Osteocyte (in vitro differentiated cells): Measurements from ENCODE around the gene LCN12. TPM values are rescaled to one million over a fixed set of nuclear protein-coding genes. Genes with fewer than 3 reads are reported as not detected.

Experiments
- DNase-seq: peaks from one replicate; pipeline ENCODE4 v3.0.0; 2021; ENCODE audit warnings: mixed read lengths; ENCODE audit not compliant: unreplicated experiment; ENCODE audit errors: extremely low spot score
- H3K27ac Mint-ChIP-seq: one replicate; pipeline ENCODE4 v1.8.0; 2021; ENCODE audit warnings: mild to moderate bottlenecking, mixed read lengths; ENCODE audit not compliant: unreplicated experiment
- H3K27me3 Mint-ChIP-seq: one replicate; pipeline ENCODE4 v1.8.0; 2021; ENCODE audit warnings: mixed read lengths; ENCODE audit not compliant: unreplicated experiment
- H3K36me3 Mint-ChIP-seq: one replicate; pipeline ENCODE4 v1.8.0; 2021; ENCODE audit warnings: mixed read lengths; ENCODE audit not compliant: unreplicated experiment
- H3K4me1 Mint-ChIP-seq: one replicate; pipeline ENCODE4 v1.8.0; 2021; ENCODE audit warnings: mixed read lengths; ENCODE audit not compliant: unreplicated experiment
- H3K4me3 Mint-ChIP-seq: one replicate; pipeline ENCODE4 v1.8.0; 2021; ENCODE audit warnings: mild to moderate bottlenecking, moderate library complexity, mixed read lengths; ENCODE audit not compliant: unreplicated experiment
- H3K9me3 Mint-ChIP-seq: one replicate; pipeline ENCODE4 v1.8.0; 2021; ENCODE audit warnings: mixed read lengths; ENCODE audit not compliant: unreplicated experiment
- CTCF ChIP-seq: fragments of 200-600 bp; sonication (generic); IDR thresholded peaks from 2 replicates; pipeline ENCODE4 v1.5.0; 2021; ENCODE audit warnings: antibody characterized with exemption, mild to moderate bottlenecking, moderate library complexity
- total RNA-seq: library from RNA; stranded (reverse); gene quantifications from 2 replicates; pipeline ENCODE4 v1.2.1, GENCODE V29; 2021

The LCN12 gene
- total RNA-seq, 1 donor from 2014 or later, result 1.4 TPM

- H3K4me1 Mint-ChIP-seq, result no peaks in the 10 kb centered on the region
- H3K36me3 Mint-ChIP-seq, result peaks cover 5% of the 10 kb centered on the region
- no peak overlapping the region for H3K4me3 Mint-ChIP-seq
- DNase-seq, result no peak
- peaks cover 1% of the 10 kb centered on the region for H3K9me3 Mint-ChIP-seq
- H3K27me3 Mint-ChIP-seq, result no peaks in the 10 kb centered on the region
- H3K27ac Mint-ChIP-seq, result no peak overlapping the region
- TF ChIP-seq CTCF, result no peak
These were observed 25.3 kb upstream of the LCN12 start for GRCh38 chr9:136926749-136927148.

DNA sequence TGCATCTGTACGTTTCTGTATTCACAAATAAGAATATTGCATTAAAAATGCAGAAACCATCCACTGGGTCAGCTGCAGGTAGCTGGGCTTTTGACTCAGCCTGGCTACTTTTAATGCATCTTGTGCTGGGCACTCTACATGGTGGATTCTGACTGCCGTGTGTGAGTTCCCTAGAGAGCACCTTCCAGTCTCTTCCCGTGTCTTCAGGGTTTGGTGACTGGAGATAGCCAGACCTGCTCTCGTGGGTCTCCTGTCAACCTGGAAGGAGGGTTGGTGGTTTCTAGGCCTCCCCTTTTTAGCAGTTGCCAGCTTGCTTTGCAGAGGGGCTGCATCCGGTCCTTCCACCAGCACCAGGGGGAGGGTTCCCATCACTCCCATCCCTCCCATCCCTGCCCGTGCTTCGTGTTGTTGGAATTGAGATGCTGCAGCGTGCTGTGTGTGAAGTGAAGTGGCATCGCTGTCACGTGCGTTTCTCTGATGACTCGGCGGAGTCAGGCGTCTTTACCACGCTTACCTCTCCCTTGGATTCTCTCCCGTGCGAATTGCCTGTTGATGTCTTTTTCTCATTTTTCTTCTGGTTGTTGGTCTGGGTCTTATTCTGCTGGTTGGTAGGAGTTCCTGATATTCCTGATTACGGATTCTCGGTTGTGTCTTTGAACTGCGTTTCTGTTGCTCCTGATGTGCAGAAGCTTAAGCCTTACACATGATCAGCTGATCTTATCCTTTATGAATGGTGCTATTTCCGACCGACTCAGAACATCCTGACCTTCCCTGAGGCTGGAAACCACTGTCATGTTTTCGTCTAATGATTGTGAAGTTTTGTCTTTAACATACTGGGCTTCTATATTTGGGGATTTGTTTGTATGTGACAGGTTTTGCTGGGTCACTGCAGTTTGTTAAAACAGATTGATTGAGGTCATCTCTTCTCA is 24.5 kb upstream of the LCN12 start:
- Mint-ChIP-seq H3K27ac (no peak overlapping the region), H3K36me3 (peaks cover 3% of the 10 kb centered on the region), H3K4me3 (no peak overlapping the region), H3K9me3 (peaks cover 3% of the 10 kb centered on the region), H3K27me3 (no peaks in the 10 kb centered on the region), H3K4me1 (no peaks in the 10 kb centered on the region)
- no peak for TF ChIP-seq CTCF
- DNase-seq, result no peak

DNA sequence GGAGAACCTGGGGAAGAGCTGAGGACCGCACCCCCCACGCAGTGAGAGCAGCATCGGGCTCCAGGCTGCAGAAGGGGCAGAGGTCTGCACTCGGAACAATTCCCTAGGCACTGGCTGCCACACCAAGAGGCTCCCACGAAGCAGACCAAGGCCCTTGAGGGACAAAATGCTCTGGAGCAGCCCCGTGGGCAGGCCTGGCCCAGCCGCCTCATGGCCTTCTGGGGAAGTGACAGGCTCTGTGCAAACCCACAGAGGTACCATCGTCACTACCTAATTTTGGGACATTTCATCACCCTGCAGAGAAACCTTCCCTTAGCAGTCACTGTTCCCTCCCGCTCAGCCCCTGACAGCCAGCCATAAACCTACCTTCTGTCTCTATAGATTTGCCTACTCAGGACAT is 23.5 kb upstream of the LCN12 start:
- Mint-ChIP-seq H3K4me3 (no peak overlapping the region), H3K27ac (no peak overlapping the region), H3K9me3 (peaks cover 3% of the 10 kb centered on the region), H3K36me3 (peaks cover 3% of the 10 kb centered on the region), H3K4me1 (no peaks in the 10 kb centered on the region), H3K27me3 (no peaks in the 10 kb centered on the region)
- DNase-seq, result no peak
- TF ChIP-seq CTCF, result no peak

- Mint-ChIP-seq H3K4me3 (no peak overlapping the region), H3K4me1 (no peaks in the 10 kb centered on the region), H3K9me3 (peaks cover 3% of the 10 kb centered on the region), H3K27ac (no peak overlapping the region), H3K27me3 (no peaks in the 10 kb centered on the region), H3K36me3 (peaks cover 3% of the 10 kb centered on the region)
- TF ChIP-seq CTCF, result no peak
- DNase-seq, result no peak
These were observed 22.1 kb upstream of the LCN12 start for GRCh38 chr9:136930014-136930413.

DNA sequence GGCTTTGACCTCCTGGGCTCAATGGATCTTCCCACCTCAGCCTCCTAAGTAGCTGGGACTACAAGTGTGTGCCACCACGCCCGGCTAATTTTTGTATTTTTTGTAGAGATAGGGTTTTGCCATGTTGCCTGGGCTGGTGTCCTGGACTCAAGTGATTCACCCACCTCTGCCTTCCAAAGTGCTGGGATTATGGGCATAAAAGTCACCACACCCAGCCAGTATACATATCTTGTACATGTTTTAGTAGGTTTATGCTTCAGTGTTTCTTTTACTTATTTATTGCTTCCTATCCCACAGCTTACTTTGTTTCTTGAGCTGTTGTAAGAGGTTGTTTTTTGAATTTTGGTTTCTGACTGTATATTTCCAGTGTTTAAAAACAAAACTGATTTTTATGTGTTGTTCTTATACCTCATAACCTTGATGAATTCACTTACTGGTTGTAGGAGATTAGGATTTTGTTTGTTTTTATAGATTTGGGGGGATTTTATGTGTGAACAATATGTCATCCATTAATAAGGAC is 20.4 kb upstream of the LCN12 start:
- TF ChIP-seq CTCF, result no peak
- Mint-ChIP-seq H3K9me3 (peaks cover 3% of the 10 kb centered on the region), H3K27me3 (no peaks in the 10 kb centered on the region), H3K36me3 (peaks cover 3% of the 10 kb centered on the region), H3K4me1 (no peaks in the 10 kb centered on the region), H3K4me3 (no peak overlapping the region), H3K27ac (no peak overlapping the region)
- DNase-seq, result no peak
